ENCODE measurements around the gene ZNF180. TPM values are rescaled to one million over a fixed set of nuclear protein-coding genes. Genes with fewer than 3 reads are reported as not detected.

The ZNF180 gene
- total and polyA plus RNA-seq, 2 donors (not counting 3 experiments of a cell fraction or from before 2014, with no cell fraction given), result 2.1 to 8.6 TPM

- DNase-seq (ENCODE audit: low read depth, low spot score), result no peak
- H3K9me3 ChIP-seq (replicated peaks; ENCODE audit: control insufficient read depth, insufficient read depth, low read length), result no peaks in the 10 kb centered on the region
- intact Hi-C loops (cut with micrococcal nuclease) (no loop called here), dilution Hi-C loops (cut with MboI; ENCODE audit: extremely low pct_ligation_motif_present, low sequenced_read_pairs) (no loop called here)
- no peak overlapping the region for H2AFZ ChIP-seq (ENCODE audit: low read depth, low read length)
- H3K79me2 ChIP-seq (ENCODE audit: control insufficient read depth, insufficient read depth, low read length), result no peaks in the 10 kb centered on the region
- H3K27ac ChIP-seq (ENCODE audit: insufficient read depth, low read depth, low read length), result no peak overlapping the region
- POLR2A ChIA-PET, result no interaction called here
- H3K27me3 ChIP-seq (ENCODE audit: control insufficient read depth in 2 of 2, insufficient read depth in 2 of 2, low read length in 2 of 2), result peaks cover 0 to 3% of the 10 kb centered on the region in 2 experiments
- no peak overlapping the region for H3K4me3 ChIP-seq (replicated peaks in 1 of 3; ENCODE audit: insufficient read depth in 1 of 3, low read depth in 1 of 3, low read length in 3 of 3)
- no TSS peak for BruUV-seq (replicated peaks)
- no peak overlapping the region for H3K4me2 ChIP-seq (ENCODE audit: insufficient read depth, low read length)
- no peak overlapping the region for H3K9ac ChIP-seq (replicated peaks; ENCODE audit: extremely low read depth, insufficient read depth, low read length)
- CTCF ChIA-PET, result interaction anchor here (1.2 to 2.2 kb wide), 2 partner anchors 9 to 45 kb away, joined by 3 to 4 read pairs; no protein-coding TSS in a partner anchor
- TF ChIP-seq FOS (IDR thresholded peaks at IDR 0.05; ENCODE audit: borderline replicate concordance, insufficient read depth, low read length), result no peak
- TF ChIP-seq POLR2AphosphoS5 (IDR thresholded peaks at IDR 0.05; ENCODE audit: insufficient read depth, low read depth, low read length), result no peak
- no peak for TF ChIP-seq MYC (IDR thresholded peaks at IDR 0.05; ENCODE audit: low read depth, low read length)
- TF ChIP-seq GATA2 (IDR thresholded peaks at IDR 0.05; ENCODE audit: insufficient read depth, insufficient read length, low read depth, low read length), result no peak
- H3K36me3 ChIP-seq (ENCODE audit: control insufficient read depth in 2 of 2, extremely low read depth in 1 of 2, insufficient read depth in 2 of 2, low read length in 2 of 2), result no peaks in the 10 kb centered on the region
- no peaks in the 10 kb centered on the region for H3K9me1 ChIP-seq (replicated peaks; ENCODE audit: control insufficient read depth, extremely low read depth, insufficient read depth, low read length)
- no peak for FAIRE-seq
- H3K4me1 ChIP-seq (ENCODE audit: control insufficient read depth, extremely low read depth, insufficient read depth, low read length), result no peaks in the 10 kb centered on the region
- no peaks in the 10 kb centered on the region for H4K20me1 ChIP-seq (replicated peaks; ENCODE audit: control insufficient read depth, extremely low read depth, insufficient read depth, low read length)
Measured at GRCh38 chr19:44525721-44526430, 25.6 kb upstream of the ZNF180 start.

GRCh38 chr19:44521370-44521769 lies 21.0 kb upstream of the ZNF180 start:
- peaks cover 0 to 3% of the 10 kb centered on the region in 2 experiments for H3K27me3 ChIP-seq (ENCODE audit: control insufficient read depth in 2 of 2, insufficient read depth in 2 of 2, low read length in 2 of 2)
- no peak for TF ChIP-seq MYC (IDR thresholded peaks at IDR 0.05; ENCODE audit: low read depth, low read length)
- no peak for TF ChIP-seq JUN (IDR thresholded peaks at IDR 0.05; ENCODE audit: borderline replicate concordance, insufficient read depth, insufficient read length, low read depth)
- no peak for TF ChIP-seq POLR2A (IDR thresholded peaks at IDR 0.05; ENCODE audit: low read depth, low read length)
- TF ChIP-seq MAX (IDR thresholded peaks at IDR 0.05; ENCODE audit: insufficient read depth, insufficient read length), result no peak
- TF ChIP-seq GATA2 (IDR thresholded peaks at IDR 0.05; ENCODE audit: insufficient read depth, insufficient read length, low read depth, low read length), result no peak
- no peak for TF ChIP-seq FOS (IDR thresholded peaks at IDR 0.05; ENCODE audit: borderline replicate concordance, insufficient read depth, low read length)
- no peak for TF ChIP-seq CTCF (IDR thresholded peaks at IDR 0.05; ENCODE audit: extremely low read depth in 1 of 2, insufficient read depth in 1 of 2, low read depth in 1 of 2, low read length in 2 of 2)
- no peak for TF ChIP-seq POLR2AphosphoS5 (IDR thresholded peaks at IDR 0.05; ENCODE audit: insufficient read depth, low read depth, low read length)
- TF ChIP-seq EZH2 (IDR thresholded peaks at IDR 0.05; ENCODE audit: borderline replicate concordance, low read depth, low read length, severe bottlenecking), result no peak
- FAIRE-seq (no peak), DNase-seq (ENCODE audit: low read depth, low spot score) (no peak)
- H3K9ac ChIP-seq (replicated peaks; ENCODE audit: extremely low read depth, insufficient read depth, low read length), result no peak overlapping the region
- no peaks in the 10 kb centered on the region for H4K20me1 ChIP-seq (replicated peaks; ENCODE audit: control insufficient read depth, extremely low read depth, insufficient read depth, low read length)
- intact Hi-C loops (cut with micrococcal nuclease), result no loop called here
- H2AFZ ChIP-seq (ENCODE audit: low read depth, low read length), result no peak overlapping the region
- no peaks in the 10 kb centered on the region for H3K9me1 ChIP-seq (replicated peaks; ENCODE audit: control insufficient read depth, extremely low read depth, insufficient read depth, low read length)
- no peak overlapping the region for H3K27ac ChIP-seq (ENCODE audit: insufficient read depth, low read depth, low read length)
- H3K79me2 ChIP-seq (ENCODE audit: control insufficient read depth, insufficient read depth, low read length), result no peaks in the 10 kb centered on the region
- no peaks in the 10 kb centered on the region for H3K4me1 ChIP-seq (ENCODE audit: control insufficient read depth, extremely low read depth, insufficient read depth, low read length)
- H3K4me3 ChIP-seq (replicated peaks in 1 of 3; ENCODE audit: insufficient read depth in 1 of 3, low read depth in 1 of 3, low read length in 3 of 3), result no peak overlapping the region
- ChIA-PET POLR2A (no interaction called here), CTCF (no interaction called here)
- no TSS peak for BruUV-seq (replicated peaks)
- dilution Hi-C loops (cut with MboI; ENCODE audit: extremely low pct_ligation_motif_present, low sequenced_read_pairs), result no loop called here
- H3K36me3 ChIP-seq (ENCODE audit: control insufficient read depth in 2 of 2, extremely low read depth in 1 of 2, insufficient read depth in 2 of 2, low read length in 2 of 2), result no peaks in the 10 kb centered on the region
- H3K4me2 ChIP-seq (ENCODE audit: insufficient read depth, low read length), result no peak overlapping the region
- H3K9me3 ChIP-seq (replicated peaks; ENCODE audit: control insufficient read depth, insufficient read depth, low read length), result no peaks in the 10 kb centered on the region

All from endothelial cell of umbilical vein (primary cell).